Liver (tissue), 9 donors: ENCODE results near the gene SIL1. TPM values are rescaled to one million over a fixed set of nuclear protein-coding genes. Genes with fewer than 3 reads are reported as not detected.

ENCODE experiments used
- DNase-seq: peaks from one replicate; pipeline ENCODE4 v3.0.0-alpha.2; 2017; ENCODE audit warnings: low spot score
- H3K27ac ChIP-seq, 2 donors: one replicate each; pipeline ENCODE4 v1.7.0; 2013; ENCODE audit warnings: inconsistent platforms in 2 of 2, low read length in 2 of 2, control low read depth in 1 of 2, low read depth in 1 of 2, mild to moderate bottlenecking in 1 of 2
- H3K27me3 ChIP-seq, 4 donors: one replicate each; pipeline versions ENCODE4 v1.6.1 to v1.7.0; 2013; ENCODE audit warnings: low read length in 3 of 4, inconsistent platforms in 1 of 4, mild to moderate bottlenecking in 1 of 4, moderate library complexity in 1 of 4; ENCODE audit not compliant: control insufficient read depth in 4 of 4, insufficient read depth in 4 of 4
- H3K36me3 ChIP-seq, 4 donors: one replicate each; pipeline versions ENCODE4 v1.6.1 to v1.7.0; 2013; ENCODE audit warnings: low read length in 3 of 4, mild to moderate bottlenecking in 3 of 4, low read depth in 1 of 4, moderate library complexity in 1 of 4; ENCODE audit not compliant: control insufficient read depth in 4 of 4, insufficient read depth in 3 of 4
- H3K4me1 ChIP-seq, 4 donors: one replicate each; pipeline versions ENCODE4 v1.6.1 to v1.7.0; 2013; ENCODE audit warnings: low read length in 3 of 4, mild to moderate bottlenecking in 3 of 4, moderate library complexity in 1 of 4; ENCODE audit not compliant: control insufficient read depth in 4 of 4, insufficient read depth in 4 of 4
- H3K4me3 ChIP-seq, 3 donors: one replicate each; pipeline versions ENCODE4 v1.6.1 to v1.7.0; 2013; ENCODE audit warnings: low read length in 3 of 3, control low read depth in 1 of 3, low read depth in 1 of 3, mild to moderate bottlenecking in 1 of 3
- H3K9ac ChIP-seq, 2 donors: one replicate each; pipeline ENCODE4 v1.7.0; 2013; ENCODE audit warnings: low read length in 2 of 2, mild to moderate bottlenecking in 2 of 2, moderate library complexity in 2 of 2, control low read depth in 1 of 2, low read depth in 1 of 2
- H3K9me3 ChIP-seq, 4 donors: one replicate each; pipeline versions ENCODE4 v1.6.1 to v1.7.0; 2013; ENCODE audit warnings: low read length in 3 of 4; ENCODE audit not compliant: control insufficient read depth in 4 of 4
- FOXA2 ChIP-seq: IDR thresholded peaks from 2 replicates; pipeline ENCODE4 v1.6.1; 2016; ENCODE audit warnings: antibody characterized with exemption
- GABPA ChIP-seq, 2 donors: IDR thresholded peaks in 1 of 2; conservative IDR thresholded peaks in 1 of 2; 2 replicates each; pipeline ENCODE4 v1.6.1; 2016; ENCODE audit warnings: antibody characterized with exemption in 2 of 2, mild to moderate bottlenecking in 1 of 2, moderate library complexity in 1 of 2
- HNF4A ChIP-seq, 2 donors: conservative IDR thresholded peaks; 2 replicates each; pipeline ENCODE4 v1.6.1; 2016; ENCODE audit warnings: antibody characterized with exemption in 2 of 2, mild to moderate bottlenecking in 2 of 2
- RAD21 ChIP-seq, 2 donors: IDR thresholded peaks; 2 replicates each; pipeline ENCODE4 v1.6.1; 2016; ENCODE audit warnings: antibody characterized with exemption in 2 of 2, mild to moderate bottlenecking in 2 of 2
- RXRA ChIP-seq, 2 donors: IDR thresholded peaks; 2 replicates each; pipeline ENCODE4 v1.6.1; 2017 to 2018; ENCODE audit warnings: antibody characterized with exemption in 2 of 2, mild to moderate bottlenecking in 1 of 2
- SP1 ChIP-seq: IDR thresholded peaks from 2 replicates; pipeline ENCODE4 v1.6.1; 2018; ENCODE audit warnings: antibody characterized with exemption, mild to moderate bottlenecking
- WGBS: extraction: QIAGEN DNeasy Blood & Tissue Kit; methylation state at CpG from one replicate; pipeline ENCODE4 v1.1.7; 2013; 5-methylcytosine and 5-hydroxymethylcytosine counted together
- polyA plus RNA-seq, 2 donors: library from polyadenylated mRNA; stranded (reverse) in 1 of 2; unstranded in 1 of 2; fragments of 200-250 nt in 1 of 2; fragments of >200 nt in 1 of 2; fragmentation: Nextera tagmentation in 1 of 2; extraction: Ambion mirVana in 1 of 2; gene quantifications; one replicate each; pipeline versions ENCODE4 v1.2.1 to v1.2.3, GENCODE V29; 2013 to 2015
- total RNA-seq, 2 donors: library from RNA; depleted of rRNA; stranded (reverse); fragments of >200 nt; gene quantifications; one replicate each; pipeline ENCODE4 v1.2.3, GENCODE V29; 2014
- TF ChIP-seq, protein P1 (sequence below): IDR thresholded peaks from 2 replicates; pipeline ENCODE4 v1.6.1; 2016; ENCODE audit warnings: antibody characterized with exemption
- TF ChIP-seq, protein P2 (sequence below): IDR thresholded peaks from 2 replicates; pipeline ENCODE4 v1.6.1; 2016; ENCODE audit warnings: antibody characterized with exemption
- donor health status: healthy.
- donor health status: healthy.
- donor health status: healthy.
- donor health status: healthy.
- donor health status: healthy.

Gene SIL1
- total and polyA plus RNA-seq, 4 donors = 38.1 to 95.1 (median 76.2) TPM

DNA sequence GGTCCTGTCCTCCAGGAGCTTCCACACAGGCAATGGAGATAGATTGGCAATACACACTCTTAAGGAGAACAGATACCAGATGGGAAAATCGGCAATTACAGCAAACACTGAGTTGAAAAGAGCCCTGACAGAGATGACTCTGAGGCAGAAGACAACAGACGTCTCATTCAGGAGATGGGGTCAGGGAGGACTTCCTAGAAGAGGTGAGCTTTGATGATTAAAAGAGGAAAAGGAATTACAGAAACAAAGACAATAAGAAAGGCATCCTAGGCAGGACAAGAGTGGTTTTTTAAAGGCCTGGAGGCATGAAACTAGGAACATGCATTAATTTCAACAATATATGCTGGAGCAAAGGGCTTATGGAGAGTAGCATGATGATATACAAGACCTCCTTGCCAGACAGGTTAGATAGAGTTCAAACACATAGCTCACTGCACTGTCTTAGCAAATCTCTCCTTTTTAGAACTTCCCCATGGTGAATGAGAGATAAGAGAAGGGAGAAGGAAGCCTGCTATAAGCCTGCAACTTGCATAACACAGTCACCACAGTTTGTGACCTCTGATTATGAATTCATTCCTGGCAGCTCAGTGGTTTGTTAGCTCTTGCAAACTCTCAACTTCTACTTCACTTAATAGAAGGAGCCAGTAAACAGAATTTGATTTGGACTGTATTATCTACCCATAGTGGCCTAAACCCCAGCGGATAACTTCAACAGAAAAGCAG is 48.5 kb downstream of the SIL1 start (continued):
- no peak for TF ChIP-seq FOXA2
- peak; percentile 25 for TF ChIP-seq SP1
- TF ChIP-seq, protein P1, sequence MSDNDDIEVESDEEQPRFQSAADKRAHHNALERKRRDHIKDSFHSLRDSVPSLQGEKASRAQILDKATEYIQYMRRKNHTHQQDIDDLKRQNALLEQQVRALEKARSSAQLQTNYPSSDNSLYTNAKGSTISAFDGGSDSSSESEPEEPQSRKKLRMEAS = peak; percentile 19

DNA sequence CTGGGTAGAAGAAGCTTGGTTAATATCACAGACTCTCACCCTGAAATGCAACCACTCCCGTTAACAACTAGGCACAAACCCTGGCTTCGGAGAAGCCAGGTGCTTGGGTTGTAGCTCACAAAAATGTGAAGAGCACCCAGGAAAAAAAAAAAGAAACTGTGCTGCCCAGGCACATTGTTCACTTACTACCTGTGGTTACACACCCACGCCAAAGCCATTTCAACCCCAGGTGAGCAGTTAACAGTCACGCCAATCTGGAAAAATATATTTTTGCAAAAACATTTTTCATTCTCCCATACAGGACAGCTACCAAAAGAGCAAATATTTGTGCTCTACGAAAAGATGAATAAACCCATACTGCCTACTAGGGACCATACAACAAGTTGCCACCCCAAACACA is 49.2 kb downstream of the SIL1 start:
- 94% methylated on average over 5 of the region's 5 CpGs for WGBS
- Histone ChIP-seq H3K9me3 (no peaks in the 10 kb centered on the region), H3K4me3 (no peak overlapping the region), H3K36me3 (no peaks in the 10 kb centered on the region), H3K4me1 (peaks cover 13 to 39% (median 24%) of the 10 kb centered on the region in 4 donors), H3K9ac (no peak overlapping the region), H3K27ac (no peak overlapping the region), H3K27me3 (no peaks in the 10 kb centered on the region)
- no peak for DNase-seq
- TF ChIP-seq HNF4A (conservative IDR thresholded peaks at IDR 0.05) = no peak

DNA sequence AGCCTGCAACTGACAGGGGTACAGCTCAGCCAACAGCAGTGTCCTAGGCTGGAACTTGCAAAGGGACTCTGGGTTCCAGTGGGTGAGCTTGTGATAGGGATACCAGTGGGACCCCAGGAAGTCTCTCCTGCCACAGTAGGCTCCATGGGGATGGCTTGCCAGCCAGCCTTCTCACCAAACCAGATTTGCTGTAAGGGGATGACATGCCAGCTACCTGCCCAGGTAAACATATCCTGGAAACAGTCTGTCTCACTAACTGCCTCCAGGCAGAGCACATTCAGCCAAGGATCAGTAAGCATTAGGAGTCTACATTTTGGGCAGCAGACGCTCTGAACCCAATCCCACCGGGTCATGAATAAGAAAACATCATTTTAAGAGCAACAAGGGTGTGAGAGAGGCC is 49.9 kb downstream of the SIL1 start:
- 84% methylated on average over 2 of the region's 2 CpGs for WGBS
- no peak overlapping the region for H3K4me3 ChIP-seq
- no peak overlapping the region for H3K27ac ChIP-seq
- no peaks in the 10 kb centered on the region for H3K36me3 ChIP-seq
- no peak for TF ChIP-seq RAD21 (IDR thresholded peaks at IDR 0.05)
- no peaks in the 10 kb centered on the region for H3K27me3 ChIP-seq
- no peaks in the 10 kb centered on the region for H3K9me3 ChIP-seq
- peaks cover 13 to 39% (median 24%) of the 10 kb centered on the region in 4 donors for H3K4me1 ChIP-seq
- no peak overlapping the region for H3K9ac ChIP-seq
- DNase-seq = no peak

DNA sequence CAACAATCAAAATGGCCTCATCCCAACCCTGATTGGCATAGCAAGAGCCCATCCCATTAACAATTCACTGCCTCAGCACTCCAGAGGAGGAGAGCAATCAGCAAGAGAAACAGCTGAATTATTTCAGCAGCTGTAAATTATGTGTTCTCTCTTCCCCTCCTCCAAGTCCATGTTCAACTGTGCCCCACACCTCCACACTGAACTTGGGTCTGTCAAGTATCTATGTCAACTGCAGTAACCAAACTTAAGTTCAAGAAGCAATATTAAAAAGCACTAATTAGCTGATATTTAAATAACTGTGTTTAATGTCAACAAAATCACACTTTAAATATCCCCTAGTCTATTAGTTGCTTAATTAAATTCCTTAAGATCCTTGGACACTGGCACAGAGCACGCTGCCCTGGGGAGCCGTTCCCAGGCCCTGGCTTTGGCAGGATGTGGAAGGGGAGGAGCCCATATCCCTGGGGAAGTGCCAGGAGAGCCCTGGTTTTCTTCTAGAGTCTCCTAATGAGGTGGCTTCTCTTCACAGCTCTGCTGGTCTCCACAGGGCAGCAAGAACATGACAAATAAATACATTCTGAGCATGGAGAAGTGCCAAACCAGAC is 50.6 kb downstream of the SIL1 start:
- peak in 1 of 2 donors; percentile 19 for TF ChIP-seq GABPA (IDR thresholded peaks at IDR 0.05 in 1 of 2, conservative IDR thresholded peaks at IDR 0.05 in 1 of 2)
- TF ChIP-seq RAD21 (IDR thresholded peaks at IDR 0.05) = no peak
- TF ChIP-seq, protein P1 = peak; percentile 30
- peak in 1 of 2 donors; percentile 41 for TF ChIP-seq RXRA (IDR thresholded peaks at IDR 0.05)
- TF ChIP-seq, protein P2, sequence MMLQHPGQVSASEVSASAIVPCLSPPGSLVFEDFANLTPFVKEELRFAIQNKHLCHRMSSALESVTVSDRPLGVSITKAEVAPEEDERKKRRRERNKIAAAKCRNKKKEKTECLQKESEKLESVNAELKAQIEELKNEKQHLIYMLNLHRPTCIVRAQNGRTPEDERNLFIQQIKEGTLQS = no peak
- peaks cover 13 to 39% (median 25%) of the 10 kb centered on the region in 4 donors for H3K4me1 ChIP-seq
- H3K4me3 ChIP-seq = no peak overlapping the region
- H3K36me3 ChIP-seq = no peaks in the 10 kb centered on the region
- H3K9me3 ChIP-seq = no peaks in the 10 kb centered on the region
- no peaks in the 10 kb centered on the region for H3K27me3 ChIP-seq
- WGBS = 10% methylated on average over 2 of the region's 2 CpGs
- H3K27ac ChIP-seq = peak overlapping the region in 1 of 2 donors; percentile 3
- DNase-seq = no peak
- H3K9ac ChIP-seq = no peak overlapping the region
